GM21381 (cell line): ENCODE results near the gene SMIM20.
"Not testable (repeated sequence)": the region's sequence is repeated elsewhere in the genome, so short reads cannot be mapped to it uniquely, and the experiment has no call there.

Experiments
- ATAC-seq: cut with Tn5 transposase; IDR thresholded peaks from one replicate; pipeline ENCODE4 v1.9.1; 2021; ENCODE audit warnings: mild to moderate bottlenecking, moderate library complexity; ENCODE audit not compliant: unreplicated experiment

SMIM20 gene

GRCh38 chr4:25913851-25914669 is at the start of gene SMIM20:
Gene SMIM20 (plus strand): TSS chr4:25914220. CDS start chr4:25914314, 94 bp downstream.
- peak; percentile 92 for ATAC-seq

- ATAC-seq, result no peak
Observed at GRCh38 chr4:25865586-25865985, 48.4 kb upstream of the SMIM20 start.

GRCh38 chr4:25866401-25866800 is 47.6 kb upstream of the SMIM20 start:
- ATAC-seq, result not testable (repeated sequence)

GRCh38 chr4:25867781-25868294 is 46.2 kb upstream of the SMIM20 start:
- ATAC-seq, result no peak

- ATAC-seq, result peak; percentile 39
Observed at GRCh38 chr4:25870081-25870480, 43.9 kb upstream of the SMIM20 start.

GRCh38 chr4:25872851-25873631 is 41.0 kb upstream of the SMIM20 start:
- ATAC-seq, result no peak

- ATAC-seq, result no peak
Observed at GRCh38 chr4:25873632-25874129, 40.3 kb upstream of the SMIM20 start.

- peak; percentile 45 for ATAC-seq
Observed at GRCh38 chr4:25874655-25875054, 39.4 kb upstream of the SMIM20 start.

- peak; percentile 70 for ATAC-seq
Observed at GRCh38 chr4:25875281-25875745, 38.7 kb upstream of the SMIM20 start.

- ATAC-seq, result no peak
Observed at GRCh38 chr4:25878676-25879075, 35.3 kb upstream of the SMIM20 start.

GRCh38 chr4:25879091-25879584 is 34.9 kb upstream of the SMIM20 start:
- no peak for ATAC-seq

- no peak for ATAC-seq
Observed at GRCh38 chr4:25879587-25879986, 34.4 kb upstream of the SMIM20 start.

GRCh38 chr4:25879991-25880651 is 33.9 kb upstream of the SMIM20 start:
- ATAC-seq, result no peak

GRCh38 chr4:25881193-25881592 is 32.8 kb upstream of the SMIM20 start:
- ATAC-seq, result no peak

GRCh38 chr4:25882226-25882625 is 31.8 kb upstream of the SMIM20 start:
- ATAC-seq, result no peak

- no peak for ATAC-seq
Observed at GRCh38 chr4:25883565-25883964, 30.5 kb upstream of the SMIM20 start.

GRCh38 chr4:25884031-25884782 is 29.8 kb upstream of the SMIM20 start:
- no peak for ATAC-seq

- ATAC-seq, result no peak
Observed at GRCh38 chr4:25888781-25889180, 25.2 kb upstream of the SMIM20 start.

GRCh38 chr4:25889589-25890503 is 24.2 kb upstream of the SMIM20 start:
- no peak for ATAC-seq
